HG03521 (cell line): ENCODE results near the gene TGM4.
"Not testable (repeated sequence)": the region's sequence is repeated elsewhere in the genome, so short reads cannot be mapped to it uniquely, and the experiment has no call there.

Experiments used
- ATAC-seq: cut with Tn5 transposase; IDR thresholded peaks from one replicate; pipeline ENCODE4 v1.9.1; 2021; ENCODE audit warnings: mild to moderate bottlenecking, moderate library complexity; ENCODE audit not compliant: unreplicated experiment

TGM4 gene

GRCh38 chr3:44913868-44914468, 39.6 kb downstream of the TGM4 start:
- no peak for ATAC-seq

DNA sequence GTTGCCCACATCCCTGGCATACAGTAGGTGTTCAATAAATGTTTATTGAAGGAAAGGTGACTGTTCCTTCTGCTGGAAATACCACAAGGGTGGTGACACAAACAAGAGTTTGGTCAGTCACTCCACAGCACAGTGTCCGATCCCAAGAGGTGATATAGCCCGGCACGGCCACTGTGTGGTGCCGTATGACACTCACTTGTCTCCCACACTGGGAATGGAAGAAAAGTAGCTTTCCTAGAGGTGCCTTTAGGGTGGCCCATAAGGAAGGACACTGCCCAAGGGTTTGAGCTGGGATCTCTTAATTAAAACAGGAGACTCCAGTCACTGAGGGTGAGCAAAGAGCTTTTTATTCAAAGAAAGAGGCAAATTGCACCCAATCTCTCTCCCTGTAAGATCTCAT, 40.5 kb downstream of the TGM4 start:
- no peak for ATAC-seq

GRCh38 chr3:44915702-44916438, 41.5 kb downstream of the TGM4 start:
- ATAC-seq = no peak

- no peak for ATAC-seq
These were observed 43.7 kb downstream of the TGM4 start for GRCh38 chr3:44918087-44918486.

DNA sequence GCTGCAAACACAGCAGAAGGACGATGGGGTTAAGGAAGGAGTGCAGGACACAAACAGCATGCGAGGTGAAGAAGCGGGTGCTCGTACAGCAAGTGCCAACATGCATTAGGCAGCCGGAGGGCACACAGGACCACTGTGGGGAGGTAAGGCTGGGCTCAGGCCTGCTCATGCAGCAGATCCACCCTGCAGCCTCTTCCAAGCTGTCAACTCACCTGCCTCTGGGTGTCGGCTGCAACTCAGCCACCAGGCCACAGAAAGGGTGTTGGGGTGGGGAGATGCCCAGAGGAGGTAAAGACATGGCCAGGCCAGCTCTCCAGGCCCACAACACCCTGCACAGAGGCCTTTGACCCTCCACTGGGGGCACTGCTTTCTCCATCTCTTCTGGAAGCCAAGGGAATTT, 44.2 kb downstream of the TGM4 start:
- ATAC-seq = no peak

- no peak for ATAC-seq
These were observed 45.7 kb downstream of the TGM4 start for GRCh38 chr3:44920081-44920480.

GRCh38 chr3:44923632-44924456, 49.4 kb downstream of the TGM4 start:
- ATAC-seq = no peak

GRCh38 chr3:44924457-44925084, 50.2 kb downstream of the TGM4 start:
- no peak for ATAC-seq

GRCh38 chr3:44926172-44926571, 51.8 kb downstream of the TGM4 start:
- no peak for ATAC-seq

DNA sequence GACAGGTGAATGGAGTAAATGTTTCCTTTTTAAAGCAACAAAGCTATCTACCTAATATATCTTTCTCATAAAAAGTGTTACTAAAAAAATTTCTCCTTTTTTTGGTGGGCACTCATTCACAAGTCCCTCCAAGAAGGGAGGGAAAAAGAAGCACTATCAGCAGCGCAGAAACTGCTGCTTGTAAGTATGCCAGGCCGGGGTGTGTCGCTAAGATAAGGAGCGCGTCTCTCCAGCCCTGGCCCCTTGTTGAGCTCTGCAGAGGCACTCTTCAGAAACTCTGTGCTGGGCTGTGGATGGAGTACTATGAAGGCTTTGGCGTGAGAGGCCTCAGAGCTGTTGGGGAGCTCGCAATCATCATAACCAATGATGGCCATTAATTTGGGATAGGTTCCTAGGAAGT, 52.5 kb downstream of the TGM4 start:
- no peak for ATAC-seq

- no peak for ATAC-seq
These were observed 53.0 kb downstream of the TGM4 start for GRCh38 chr3:44927371-44927770.

GRCh38 chr3:44929782-44930181, 55.4 kb downstream of the TGM4 start:
- ATAC-seq = no peak

DNA sequence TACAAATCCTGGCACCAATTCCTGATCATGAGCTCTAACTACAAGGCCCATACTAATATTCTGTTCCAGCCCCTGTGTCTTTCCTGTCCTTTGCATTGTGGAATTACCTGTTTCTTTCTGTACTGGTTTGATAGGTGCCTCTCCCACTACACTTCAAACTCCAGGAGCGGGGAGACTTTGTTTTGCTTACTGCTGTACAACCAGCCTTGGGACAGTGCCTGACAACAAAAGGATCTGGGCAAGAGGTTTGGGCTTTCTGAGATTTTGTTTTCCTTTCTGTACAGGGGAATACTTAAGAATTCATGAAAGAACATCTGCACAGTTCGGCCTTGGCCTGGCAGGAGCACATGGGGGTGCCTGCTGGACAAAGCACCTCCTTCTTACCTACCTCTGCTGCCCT, 56.5 kb downstream of the TGM4 start:
- no peak for ATAC-seq

DNA sequence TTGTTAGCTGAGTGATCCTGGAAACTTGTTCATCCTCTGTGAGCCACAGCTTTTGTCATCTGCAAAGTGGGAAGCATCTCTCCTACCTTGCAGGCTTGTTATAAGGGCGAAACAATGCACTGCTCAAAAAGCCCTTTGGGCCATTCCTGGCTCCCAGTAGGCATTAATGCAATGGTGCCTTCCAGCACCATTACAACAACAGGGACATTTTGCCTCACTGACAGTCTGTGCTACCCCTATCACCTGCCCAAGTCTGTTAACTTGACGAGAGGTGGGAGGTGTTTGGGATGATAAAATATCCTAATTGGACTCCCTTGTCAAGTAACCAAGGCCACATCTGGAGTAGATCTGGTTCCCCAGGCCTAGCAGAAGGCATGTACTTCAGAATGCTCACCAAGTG, 57.4 kb downstream of the TGM4 start:
- ATAC-seq = no peak

- no peak for ATAC-seq
These were observed 57.9 kb downstream of the TGM4 start for GRCh38 chr3:44932271-44932670.

DNA sequence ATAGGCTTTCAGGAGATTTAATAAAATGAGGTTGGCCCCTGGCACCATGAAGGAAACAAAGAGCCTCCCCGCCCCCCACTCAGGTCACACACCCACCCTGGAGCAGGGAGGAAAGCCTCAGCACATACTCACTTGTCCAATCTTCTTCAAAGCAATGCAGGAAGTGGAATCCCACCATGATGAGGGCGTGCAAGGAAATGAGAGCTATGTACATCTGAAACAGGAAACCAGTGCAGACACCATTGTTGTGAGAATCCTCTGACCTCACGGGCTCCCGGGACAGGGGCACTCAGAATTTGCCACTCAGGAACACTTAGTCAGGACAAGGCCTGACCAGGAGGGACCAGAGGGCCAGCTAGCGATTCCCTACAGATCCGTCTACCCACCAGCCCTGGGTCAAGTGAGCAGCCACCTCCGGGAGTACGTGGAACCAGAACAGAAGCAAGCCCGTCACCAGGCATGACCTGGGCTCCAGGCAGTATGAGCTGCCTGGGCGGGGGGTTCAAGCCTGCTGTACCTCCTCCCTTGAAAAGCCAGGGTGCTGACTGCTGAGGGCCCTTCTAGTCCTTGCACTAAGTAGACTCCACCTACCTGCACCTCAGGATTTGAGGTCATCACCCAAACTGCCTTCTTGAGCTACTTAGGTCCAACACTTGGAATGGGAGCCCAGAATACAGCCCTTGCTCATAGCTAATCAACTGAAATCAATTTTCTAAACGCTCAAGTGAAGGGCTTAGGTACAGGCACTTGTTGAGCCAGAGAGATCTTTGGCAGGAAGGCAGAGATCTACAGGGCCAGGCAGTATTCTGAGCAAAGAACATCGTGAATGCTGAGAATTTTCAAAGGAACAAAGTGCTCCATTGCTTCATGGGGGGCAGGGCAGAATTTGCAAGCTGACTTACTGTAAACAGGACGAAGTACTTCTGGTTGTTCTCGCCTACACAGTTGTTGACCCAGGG, 58.9 kb downstream of the TGM4 start:
- ATAC-seq = no peak

GRCh38 chr3:44939581-44940036, 65.2 kb downstream of the TGM4 start:
- ATAC-seq = no peak

DNA sequence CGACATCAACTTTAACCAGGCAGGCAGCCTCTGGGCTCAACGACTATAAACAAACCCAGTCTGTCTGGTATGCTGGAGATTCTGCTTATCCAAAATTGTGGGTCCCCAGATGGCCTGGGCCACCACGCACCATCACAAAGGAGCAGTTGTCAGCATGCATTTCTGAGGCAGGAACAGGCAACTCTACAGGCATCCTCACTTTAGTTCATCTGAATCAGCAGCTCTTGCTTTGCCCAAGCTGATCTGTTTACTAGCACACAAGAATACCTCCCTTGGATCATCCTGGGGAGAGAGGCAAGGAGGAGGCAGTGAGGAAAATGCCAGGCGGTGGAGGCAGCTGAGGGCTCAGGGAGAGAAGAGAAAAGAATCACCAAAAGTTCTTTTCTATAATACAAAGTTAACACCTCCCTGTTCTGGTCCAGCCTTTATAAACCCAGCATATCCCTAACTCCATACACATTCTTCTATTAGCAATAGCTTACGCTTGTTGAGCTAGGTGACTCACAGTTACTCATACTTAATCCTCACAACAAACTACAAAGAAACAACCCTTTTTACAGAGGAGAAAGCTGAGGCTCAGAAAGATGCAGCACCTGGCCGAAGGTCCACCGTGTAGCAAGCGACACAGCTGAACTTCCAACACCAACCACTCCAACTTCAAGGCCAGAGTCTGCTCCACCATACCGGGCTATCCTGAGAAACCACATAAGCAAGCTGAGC, 68.0 kb downstream of the TGM4 start:
- no peak for ATAC-seq

GRCh38 chr3:44948239-44948638, 73.8 kb downstream of the TGM4 start:
- ATAC-seq = no peak

DNA sequence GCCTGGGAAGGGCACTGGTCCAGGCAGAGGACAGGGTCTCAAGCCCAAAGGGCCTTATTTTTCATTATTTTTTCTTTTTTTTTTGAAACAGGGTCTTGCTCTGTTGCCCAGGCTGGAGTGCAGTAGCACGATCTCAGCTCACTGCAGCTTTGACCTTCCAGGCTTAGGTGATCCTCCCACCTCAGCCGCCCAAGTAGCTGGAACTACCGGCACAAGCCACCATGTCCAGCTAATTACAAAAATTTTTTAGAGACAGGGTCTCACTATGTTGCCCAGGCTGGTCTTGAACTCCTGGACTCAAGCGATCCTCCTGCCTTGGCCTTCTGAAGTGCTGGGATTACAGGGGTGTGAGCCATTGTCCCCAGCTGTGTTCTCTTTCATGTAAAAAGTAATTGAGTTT, 75.4 kb downstream of the TGM4 start:
- not testable (repeated sequence) for ATAC-seq
